ENCODE data around the gene SEZ6. TPM values are rescaled to one million over a fixed set of nuclear protein-coding genes. Genes with fewer than 3 reads are reported as not detected.

Gene SEZ6
- total and polyA plus RNA-seq, 2 donors from 2014 or later: not detected

GRCh38 chr17:28968914-28969295 lies 36.9 kb downstream of the SEZ6 start:
- no peak for FAIRE-seq
- TF ChIP-seq CTCF (IDR thresholded peaks at IDR 0.05; ENCODE audit: borderline replicate concordance, extremely low read depth, insufficient read depth): no peak
- intact Hi-C loops (cut with DNase I): loop anchor here (5.0 kb wide), 1 partner anchor 143 kb away; no protein-coding TSS in a partner anchor

GRCh38 chr17:28968231-28968913 lies 37.5 kb downstream of the SEZ6 start:
- Histone ChIP-seq H3K27me3 (ENCODE audit: control insufficient read depth, insufficient read depth, low read length) (no peaks in the 10 kb centered on the region), H3K36me3 (ENCODE audit: control insufficient read depth in 2 of 3, insufficient read depth in 3 of 3, low read length in 3 of 3) (no peaks in the 10 kb centered on the region), H3K4me1 (ENCODE audit: control insufficient read depth in 2 of 3, insufficient read depth in 2 of 3, low read depth in 1 of 3, low read length in 3 of 3) (peaks cover 6 to 10% (median 6%) of the 10 kb centered on the region in 3 donors), H3K9me3 (ENCODE audit: control insufficient read depth in 2 of 3, insufficient read depth in 1 of 3, low read length in 3 of 3) (no peaks in the 10 kb centered on the region), H3K4me3 (ENCODE audit: low read length in 3 of 3) (no peak overlapping the region), H3K9ac (ENCODE audit: low read length in 3 of 3) (no peak overlapping the region), H3K27ac (ENCODE audit: low read depth in 2 of 2, low read length in 2 of 2) (peak overlapping the region in 1 of 2 donors; percentile 10)
- no peak for TF ChIP-seq CTCF (IDR thresholded peaks at IDR 0.05; ENCODE audit: borderline replicate concordance, extremely low read depth, insufficient read depth)
- intact Hi-C loops (cut with DNase I): loop anchor here (5.0 kb wide), 1 partner anchor 144 kb away; no protein-coding TSS in a partner anchor
- FAIRE-seq: no peak
- peak; percentile 61 to 91 (median 87) for DNase-seq

More at GRCh38 chr17:28968914-28969295, 36.9 kb downstream of the SEZ6 start:
- Histone ChIP-seq H3K36me3 (ENCODE audit: control insufficient read depth in 2 of 3, insufficient read depth in 3 of 3, low read length in 3 of 3) (no peaks in the 10 kb centered on the region), H3K9ac (ENCODE audit: low read length in 3 of 3) (no peak overlapping the region), H3K4me1 (ENCODE audit: control insufficient read depth in 2 of 3, insufficient read depth in 2 of 3, low read depth in 1 of 3, low read length in 3 of 3) (peaks cover 6 to 14% (median 8%) of the 10 kb centered on the region in 3 donors), H3K9me3 (ENCODE audit: control insufficient read depth in 2 of 3, insufficient read depth in 1 of 3, low read length in 3 of 3) (no peaks in the 10 kb centered on the region), H3K27me3 (ENCODE audit: control insufficient read depth, insufficient read depth, low read length) (no peaks in the 10 kb centered on the region), H3K4me3 (ENCODE audit: low read length in 3 of 3) (no peak overlapping the region), H3K27ac (ENCODE audit: low read depth in 2 of 2, low read length in 2 of 2) (no peak overlapping the region)
- DNase-seq: no peak

- FAIRE-seq: no peak
- Histone ChIP-seq H3K27me3 (ENCODE audit: control insufficient read depth, insufficient read depth, low read length) (no peaks in the 10 kb centered on the region), H3K27ac (ENCODE audit: low read depth in 2 of 2, low read length in 2 of 2) (no peak overlapping the region), H3K4me3 (ENCODE audit: low read length in 3 of 3) (no peak overlapping the region), H3K4me1 (ENCODE audit: control insufficient read depth in 2 of 3, insufficient read depth in 2 of 3, low read depth in 1 of 3, low read length in 3 of 3) (peaks cover 6 to 10% (median 6%) of the 10 kb centered on the region in 3 donors), H3K9ac (ENCODE audit: low read length in 3 of 3) (no peak overlapping the region), H3K36me3 (ENCODE audit: control insufficient read depth in 2 of 3, insufficient read depth in 3 of 3, low read length in 3 of 3) (no peaks in the 10 kb centered on the region), H3K9me3 (ENCODE audit: control insufficient read depth in 2 of 3, insufficient read depth in 1 of 3, low read length in 3 of 3) (no peaks in the 10 kb centered on the region)
- TF ChIP-seq CTCF (IDR thresholded peaks at IDR 0.05; ENCODE audit: borderline replicate concordance, extremely low read depth, insufficient read depth): no peak
- DNase-seq: peak in 4 of 5 donors; percentile 31 to 65 (median 50)
- intact Hi-C loops (cut with DNase I): loop anchor here (5.0 kb wide), 1 partner anchor 145 kb away; no protein-coding TSS in a partner anchor
These were observed 38.4 kb downstream of the SEZ6 start for GRCh38 chr17:28967221-28968135.
